Upper lobe of right lung (tissue), 1 donor: Measurements from ENCODE around the gene PNPO. TPM values are rescaled to one million over a fixed set of nuclear protein-coding genes. Genes with fewer than 3 reads are reported as not detected.

Experiments
- ATAC-seq: fragments of 200-7000 bp; cut with Tn5 transposase; one replicate; pipeline ENCODE4 v1.9.1; 2020; ENCODE audit warnings: mild to moderate bottlenecking, moderate library complexity
- DNase-seq: peaks from one replicate; pipeline ENCODE4 v3.0.0-alpha.2; 2020
- H3K27ac ChIP-seq: fragments of 200-600 bp; one replicate; pipeline ENCODE4 v1.8.0; 2022
- H3K27me3 ChIP-seq: fragments of 200-600 bp; one replicate; pipeline ENCODE4 v1.8.0; 2022; ENCODE audit warnings: mild to moderate bottlenecking
- H3K36me3 ChIP-seq: fragments of 200-600 bp; one replicate; pipeline ENCODE4 v1.8.0; 2022
- H3K4me1 ChIP-seq: fragments of 200-600 bp; one replicate; pipeline ENCODE4 v1.8.0; 2022
- H3K4me3 ChIP-seq: fragments of 200-600 bp; one replicate; pipeline ENCODE4 v1.8.0; 2022; ENCODE audit warnings: mild to moderate bottlenecking
- H3K9me3 ChIP-seq: fragments of 200-600 bp; one replicate; pipeline ENCODE4 v1.8.0; 2022
- intact Hi-C: fragments of 100-400 bp; cut with DNase I; formaldehyde crosslinking; loops from one replicate; pipeline ENCODE4 v1.11.0; 2022
- total RNA-seq: library from RNA; stranded (reverse); fragmentation: NEBNext Ultra II Directional; extraction: Animal tissue kit (Norgen Biotek cat#: 25700); gene quantifications from one replicate; pipeline ENCODE4 v1.2.1, GENCODE V29; 2021
- TF ChIP-seq, protein P1 (sequence below): fragments of 200-600 bp; IDR thresholded peaks from one replicate; pipeline ENCODE4 v1.8.0; 2022; ENCODE audit warnings: antibody characterized with exemption
- donor health status: DM: no; HTN: yes; CAD: no; lungs with severe emphysema.

PNPO gene
- total RNA-seq, 1 donor from 2014 or later: 29.4 TPM

- intact Hi-C loops: no loop called here
- H3K4me3 ChIP-seq: peak overlapping the region; percentile 96
- no peak for DNase-seq
- no peaks in the 10 kb centered on the region for H3K27me3 ChIP-seq
- ATAC-seq: no peak
- no peaks in the 10 kb centered on the region for H3K36me3 ChIP-seq
- peaks cover 21% of the 10 kb centered on the region for H3K4me1 ChIP-seq
- peak overlapping the region; percentile 87 for H3K27ac ChIP-seq
- no peaks in the 10 kb centered on the region for H3K9me3 ChIP-seq
- TF ChIP-seq, protein P1, sequence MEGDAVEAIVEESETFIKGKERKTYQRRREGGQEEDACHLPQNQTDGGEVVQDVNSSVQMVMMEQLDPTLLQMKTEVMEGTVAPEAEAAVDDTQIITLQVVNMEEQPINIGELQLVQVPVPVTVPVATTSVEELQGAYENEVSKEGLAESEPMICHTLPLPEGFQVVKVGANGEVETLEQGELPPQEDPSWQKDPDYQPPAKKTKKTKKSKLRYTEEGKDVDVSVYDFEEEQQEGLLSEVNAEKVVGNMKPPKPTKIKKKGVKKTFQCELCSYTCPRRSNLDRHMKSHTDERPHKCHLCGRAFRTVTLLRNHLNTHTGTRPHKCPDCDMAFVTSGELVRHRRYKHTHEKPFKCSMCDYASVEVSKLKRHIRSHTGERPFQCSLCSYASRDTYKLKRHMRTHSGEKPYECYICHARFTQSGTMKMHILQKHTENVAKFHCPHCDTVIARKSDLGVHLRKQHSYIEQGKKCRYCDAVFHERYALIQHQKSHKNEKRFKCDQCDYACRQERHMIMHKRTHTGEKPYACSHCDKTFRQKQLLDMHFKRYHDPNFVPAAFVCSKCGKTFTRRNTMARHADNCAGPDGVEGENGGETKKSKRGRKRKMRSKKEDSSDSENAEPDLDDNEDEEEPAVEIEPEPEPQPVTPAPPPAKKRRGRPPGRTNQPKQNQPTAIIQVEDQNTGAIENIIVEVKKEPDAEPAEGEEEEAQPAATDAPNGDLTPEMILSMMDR: no peak
Measured at GRCh38 chr17:47942096-47942510, 732 bp downstream of the PNPO start.

DNA sequence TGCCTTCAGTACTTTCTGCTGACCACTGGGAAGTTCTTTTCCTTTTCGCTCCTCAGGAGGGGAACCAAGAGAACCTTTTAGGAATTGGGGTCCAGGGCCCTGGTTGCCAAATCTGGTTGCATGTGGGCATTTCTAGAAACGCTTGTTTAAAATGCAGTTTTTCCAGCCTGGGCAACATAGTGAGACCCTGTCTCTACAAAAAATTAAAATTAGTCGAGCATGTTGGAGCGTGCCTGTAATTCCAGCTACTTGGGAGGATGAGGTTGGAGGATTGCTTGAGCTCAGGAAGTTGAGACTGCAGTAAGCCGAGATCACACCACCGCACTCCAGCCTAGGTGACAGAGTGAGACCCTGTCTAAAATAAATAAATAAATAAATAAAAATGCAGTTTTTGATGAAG lies 1.2 kb downstream of the PNPO start:
- ATAC-seq (no peak), DNase-seq (no peak)
- intact Hi-C loops: no loop called here
- Histone ChIP-seq H3K4me3 (peak overlapping the region; percentile 96), H3K36me3 (no peaks in the 10 kb centered on the region), H3K27ac (no peak overlapping the region), H3K4me1 (peaks cover 21% of the 10 kb centered on the region), H3K9me3 (no peaks in the 10 kb centered on the region), H3K27me3 (no peaks in the 10 kb centered on the region)
- TF ChIP-seq, protein P1: no peak

DNA sequence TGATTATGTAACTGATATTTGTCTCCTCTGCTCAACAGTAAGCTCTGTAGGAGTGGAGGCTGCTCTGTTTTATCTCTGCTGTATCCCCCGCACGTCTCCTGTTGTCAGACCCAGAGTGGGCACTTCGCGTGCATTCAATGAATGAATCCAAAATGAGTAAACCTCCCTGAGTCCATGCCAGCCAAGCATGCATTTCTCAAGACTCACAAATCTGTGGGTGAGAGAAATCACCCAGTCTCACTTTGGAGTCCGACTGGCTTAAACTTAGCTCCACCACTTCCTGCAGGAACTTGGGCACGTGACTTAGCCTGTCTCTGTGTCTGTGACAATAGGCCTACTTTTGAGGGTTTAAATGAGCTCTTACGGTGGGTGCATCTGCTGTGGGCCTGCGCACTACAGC lies 3.7 kb downstream of the PNPO start:
- TF ChIP-seq, protein P1: no peak
- ATAC-seq (no peak), DNase-seq (no peak)
- no peaks in the 10 kb centered on the region for H3K9me3 ChIP-seq
- no peak overlapping the region for H3K4me3 ChIP-seq
- intact Hi-C loops: no loop called here
- H3K27ac ChIP-seq: peak overlapping the region; percentile 3
- H3K36me3 ChIP-seq: no peaks in the 10 kb centered on the region
- H3K4me1 ChIP-seq: peaks cover 35% of the 10 kb centered on the region
- H3K27me3 ChIP-seq: no peaks in the 10 kb centered on the region

DNA sequence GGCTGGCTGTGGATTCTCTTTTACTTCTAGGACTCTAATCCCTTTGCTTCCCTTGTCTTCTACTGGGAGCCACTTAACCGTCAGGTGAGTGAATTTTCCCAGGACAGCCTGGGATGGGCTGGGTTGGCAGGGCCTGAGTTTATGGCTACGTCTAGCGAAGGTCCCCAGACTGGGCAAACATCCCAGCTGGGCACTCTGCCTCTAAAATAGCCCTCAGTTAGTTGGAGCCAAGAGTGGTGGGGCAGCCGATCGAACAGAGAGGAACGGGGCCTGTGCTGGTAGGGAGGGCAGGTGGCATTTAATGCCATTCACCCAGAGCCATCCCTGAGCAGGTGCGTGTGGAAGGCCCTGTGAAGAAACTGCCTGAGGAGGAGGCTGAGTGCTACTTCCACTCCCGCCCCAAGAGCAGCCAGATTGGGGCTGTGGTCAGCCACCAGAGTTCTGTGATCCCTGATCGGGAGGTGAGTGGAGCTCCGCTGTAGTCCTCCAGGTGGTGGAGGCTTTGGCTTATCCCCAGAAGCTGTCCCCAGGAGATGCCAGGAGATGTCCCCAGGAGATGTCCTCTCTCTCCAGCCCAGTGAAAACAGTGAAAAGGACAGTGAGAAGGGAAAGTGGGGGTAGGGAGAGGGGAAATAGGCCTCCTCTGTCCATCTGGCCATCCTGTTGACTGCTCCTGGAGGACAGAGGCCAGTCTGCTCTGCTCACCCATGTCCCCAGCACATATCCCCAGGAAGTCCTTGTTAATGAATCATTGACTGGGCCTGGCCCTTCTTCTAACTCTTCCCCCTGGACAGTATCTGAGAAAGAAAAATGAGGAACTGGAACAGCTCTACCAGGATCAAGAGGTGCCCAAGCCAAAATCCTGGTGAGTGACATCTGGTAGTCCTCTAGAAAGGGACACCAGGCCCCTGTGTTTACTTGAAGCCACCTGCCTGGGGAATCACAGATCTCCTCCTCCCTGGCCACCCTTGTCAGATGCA lies 4.4 kb downstream of the PNPO start:
- Histone ChIP-seq H3K36me3 (no peaks in the 10 kb centered on the region), H3K27me3 (no peaks in the 10 kb centered on the region), H3K4me3 (no peak overlapping the region), H3K4me1 (peaks cover 33% of the 10 kb centered on the region), H3K27ac (peak overlapping the region; percentile 3), H3K9me3 (no peaks in the 10 kb centered on the region)
- ATAC-seq (no peak), DNase-seq (no peak)
- intact Hi-C loops: no loop called here
- TF ChIP-seq, protein P1: no peak

- Histone ChIP-seq H3K4me3 (no peak overlapping the region), H3K36me3 (no peaks in the 10 kb centered on the region), H3K4me1 (peaks cover 32% of the 10 kb centered on the region), H3K9me3 (no peaks in the 10 kb centered on the region), H3K27ac (peak overlapping the region; percentile 3), H3K27me3 (no peaks in the 10 kb centered on the region)
- DNase-seq (no peak), ATAC-seq (no peak)
- TF ChIP-seq, protein P1: no peak
- intact Hi-C loops: no loop called here
Measured at GRCh38 chr17:47946516-47946915, 5.1 kb downstream of the PNPO start.
